Measurements from ENCODE around the gene NLRP1. TPM values are rescaled to one million over a fixed set of nuclear protein-coding genes. Genes with fewer than 3 reads are reported as not detected.

The NLRP1 gene
- total and polyA plus RNA-seq, 9 of the 15 experiments (the other 6 are each of a cell fraction or from before 2014, with no cell fraction given) = 4.0 to 69.4 (median 27.7) TPM

GRCh38 chr17:5619088-5619740 lies 34.9 kb upstream of the NLRP1 start (continued):
- TF ChIP-seq CHD7 (IDR thresholded peaks at IDR 0.05; ENCODE audit: low read depth, low read length) = no peak
- peak; percentile 52 for TF ChIP-seq NFIC (IDR thresholded peaks at IDR 0.05)
- TF ChIP-seq PRPF4 (IDR thresholded peaks at IDR 0.05; ENCODE audit: insufficient read depth, low read depth, low read length, poor library complexity, severe bottlenecking) = no peak
- no peak for TF ChIP-seq RAD51 (IDR thresholded peaks at IDR 0.05; ENCODE audit: borderline replicate concordance, low read depth)
- 0 out of 2 replicates have a peak, but pooled peaks have one; percentile 27 for TF ChIP-seq TEAD4 (IDR thresholded peaks at IDR 0.05; ENCODE audit: low read length)
- TF ChIP-seq TEAD4 (CRISPR knock-in tag; IDR thresholded peaks at IDR 0.05; ENCODE audit: borderline replicate concordance) = no peak
- no peak for TF ChIP-seq ZNF431 (CRISPR knock-in tag; IDR thresholded peaks at IDR 0.05)
- no peak for TF ChIP-seq MTA2 (IDR thresholded peaks at IDR 0.05; ENCODE audit: low read depth)
- TF ChIP-seq SMAD1 (IDR thresholded peaks at IDR 0.05; ENCODE audit: low read depth, low read length, partially characterized antibody) = peak; percentile 80
- TF ChIP-seq RBM14 (IDR thresholded peaks at IDR 0.05; ENCODE audit: borderline replicate concordance, insufficient read depth, low read depth, low read length) = no peak
- TF ChIP-seq U2AF2 (optimal IDR thresholded peaks at IDR 0.05; ENCODE audit: low read depth, low read length) = no peak
- no peak for TF ChIP-seq ZNF408 (CRISPR knock-in tag; IDR thresholded peaks at IDR 0.05; ENCODE audit: low read depth)
- no peak for TF ChIP-seq TCF7 (IDR thresholded peaks at IDR 0.05; ENCODE audit: borderline replicate concordance)
- TF ChIP-seq ESRRB (CRISPR knock-in tag; IDR thresholded peaks at IDR 0.05; ENCODE audit: borderline replicate concordance) = no peak
- TF ChIP-seq ZBTB1 (CRISPR knock-in tag; IDR thresholded peaks at IDR 0.05; ENCODE audit: borderline replicate concordance, low read depth) = no peak
- no peak for TF ChIP-seq RCOR1 (IDR thresholded peaks at IDR 0.05; ENCODE audit: borderline replicate concordance in 1 of 2, low read depth in 2 of 2, low read length in 2 of 2)
- TF ChIP-seq KDM4B (IDR thresholded peaks at IDR 0.05; ENCODE audit: borderline replicate concordance in 2 of 2, low read depth in 1 of 2) = no peak

Measured in K562 (cell line).